Tibial nerve (tissue), 3 donors: Measurements from ENCODE around the gene CKS1B.

ENCODE experiments used
- POLR2A ChIP-seq, 2 donors: fragments of 450-650 bp; IDR thresholded peaks; one replicate each; pipeline ENCODE4 v1.6.1; 2017; ENCODE audit warnings: antibody characterized with exemption in 2 of 2, mild to moderate bottlenecking in 2 of 2, moderate library complexity in 2 of 2
- TF ChIP-seq, protein P1 (sequence below), 5 experiments: fragments of 200-600 bp in 3 of 5; fragments of 450-650 bp in 2 of 5; sonication (generic) in 3 of 5; IDR thresholded peaks; one replicate each; pipeline ENCODE4 v1.5.1; 2016 to 2019; ENCODE audit warnings: antibody characterized with exemption in 5 of 5, mild to moderate bottlenecking in 3 of 5, moderate library complexity in 2 of 5

DNA sequence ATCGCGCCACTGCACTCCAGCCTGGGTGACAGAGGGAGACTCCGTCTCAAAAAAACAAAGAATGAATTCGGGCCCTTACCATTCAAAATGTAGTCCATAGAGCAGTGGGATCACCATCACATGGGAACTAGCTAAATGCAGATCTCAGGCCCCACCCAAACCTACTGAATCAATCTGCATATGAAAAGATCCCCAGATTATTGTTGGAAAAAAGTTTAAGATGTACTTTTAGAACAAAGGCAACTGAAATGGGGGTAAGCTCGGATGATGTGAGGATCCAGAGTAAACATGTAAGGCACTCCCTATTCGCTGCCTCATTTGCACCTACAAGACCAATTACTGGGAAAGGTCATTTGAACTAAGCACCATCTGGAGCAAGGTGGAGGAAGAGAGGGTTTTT is 7.9 kb downstream of the CKS1B start:
- TF ChIP-seq, protein P1, sequence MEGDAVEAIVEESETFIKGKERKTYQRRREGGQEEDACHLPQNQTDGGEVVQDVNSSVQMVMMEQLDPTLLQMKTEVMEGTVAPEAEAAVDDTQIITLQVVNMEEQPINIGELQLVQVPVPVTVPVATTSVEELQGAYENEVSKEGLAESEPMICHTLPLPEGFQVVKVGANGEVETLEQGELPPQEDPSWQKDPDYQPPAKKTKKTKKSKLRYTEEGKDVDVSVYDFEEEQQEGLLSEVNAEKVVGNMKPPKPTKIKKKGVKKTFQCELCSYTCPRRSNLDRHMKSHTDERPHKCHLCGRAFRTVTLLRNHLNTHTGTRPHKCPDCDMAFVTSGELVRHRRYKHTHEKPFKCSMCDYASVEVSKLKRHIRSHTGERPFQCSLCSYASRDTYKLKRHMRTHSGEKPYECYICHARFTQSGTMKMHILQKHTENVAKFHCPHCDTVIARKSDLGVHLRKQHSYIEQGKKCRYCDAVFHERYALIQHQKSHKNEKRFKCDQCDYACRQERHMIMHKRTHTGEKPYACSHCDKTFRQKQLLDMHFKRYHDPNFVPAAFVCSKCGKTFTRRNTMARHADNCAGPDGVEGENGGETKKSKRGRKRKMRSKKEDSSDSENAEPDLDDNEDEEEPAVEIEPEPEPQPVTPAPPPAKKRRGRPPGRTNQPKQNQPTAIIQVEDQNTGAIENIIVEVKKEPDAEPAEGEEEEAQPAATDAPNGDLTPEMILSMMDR (IDR thresholded peaks at IDR 0.05), result no peak
- TF ChIP-seq POLR2A (IDR thresholded peaks at IDR 0.05), result no peak
